DOHH2 (cell line): ENCODE measurements around the gene EML1.

ENCODE experiments used
- EZH2phosphoT487 ChIP-seq: fragments of 200-600 bp; sonication (generic); IDR thresholded peaks from 2 replicates; pipeline ENCODE4 v1.6.1; 2017; ENCODE audit warnings: borderline replicate concordance, mild to moderate bottlenecking, antibody characterized with exemption, low read length, moderate library complexity, mixed read lengths
- TF ChIP-seq, protein P1 (sequence below): fragments of 200-600 bp; sonication (generic); IDR thresholded peaks from one replicate; pipeline ENCODE4 v1.5.1; 2014; ENCODE audit warnings: antibody characterized with exemption, mild to moderate bottlenecking, low read depth, low read length; ENCODE audit not compliant: poor library complexity, severe bottlenecking

DNA sequence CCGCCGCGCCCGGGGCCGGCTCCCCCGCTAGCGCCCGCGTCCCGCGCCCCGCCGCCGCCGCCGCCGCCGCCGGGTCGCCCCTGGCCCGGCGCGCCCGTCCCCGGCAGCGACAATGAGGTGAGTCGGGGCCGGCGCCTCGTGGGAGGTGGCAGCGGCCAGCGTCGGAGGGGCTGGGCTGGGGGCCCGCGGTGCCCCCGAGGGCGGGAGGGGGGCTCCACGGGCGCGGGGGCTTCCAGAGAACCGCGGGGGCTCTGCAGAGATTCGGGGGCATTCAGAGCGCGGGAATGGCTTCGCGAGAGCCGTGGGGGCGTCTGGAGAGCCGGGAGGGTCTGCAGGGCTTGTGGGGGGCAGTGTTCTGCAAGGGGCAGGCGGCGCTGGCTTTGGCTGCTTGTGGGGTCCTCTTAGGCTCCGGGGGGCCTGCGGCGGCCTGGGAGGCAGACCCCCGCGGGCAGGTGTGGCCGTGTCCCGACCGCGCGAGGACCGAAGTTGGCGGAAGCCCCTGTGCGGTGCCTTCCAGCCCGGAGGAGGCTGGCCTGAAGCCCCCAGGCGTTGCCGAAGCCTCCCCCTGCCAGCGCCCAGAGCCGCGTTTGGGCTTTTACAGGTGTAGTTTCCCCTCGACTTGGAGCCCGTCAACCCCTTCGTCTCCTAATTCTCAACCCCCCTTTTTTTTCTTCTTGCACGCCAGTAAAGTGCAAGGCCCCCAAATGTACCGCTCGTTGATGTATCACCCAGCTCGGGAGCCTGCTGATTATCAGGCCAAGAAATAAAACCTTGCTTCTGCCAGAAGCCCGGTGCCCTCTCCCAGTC is 178.9 kb downstream of the EML1 start:
- TF ChIP-seq, protein P1, sequence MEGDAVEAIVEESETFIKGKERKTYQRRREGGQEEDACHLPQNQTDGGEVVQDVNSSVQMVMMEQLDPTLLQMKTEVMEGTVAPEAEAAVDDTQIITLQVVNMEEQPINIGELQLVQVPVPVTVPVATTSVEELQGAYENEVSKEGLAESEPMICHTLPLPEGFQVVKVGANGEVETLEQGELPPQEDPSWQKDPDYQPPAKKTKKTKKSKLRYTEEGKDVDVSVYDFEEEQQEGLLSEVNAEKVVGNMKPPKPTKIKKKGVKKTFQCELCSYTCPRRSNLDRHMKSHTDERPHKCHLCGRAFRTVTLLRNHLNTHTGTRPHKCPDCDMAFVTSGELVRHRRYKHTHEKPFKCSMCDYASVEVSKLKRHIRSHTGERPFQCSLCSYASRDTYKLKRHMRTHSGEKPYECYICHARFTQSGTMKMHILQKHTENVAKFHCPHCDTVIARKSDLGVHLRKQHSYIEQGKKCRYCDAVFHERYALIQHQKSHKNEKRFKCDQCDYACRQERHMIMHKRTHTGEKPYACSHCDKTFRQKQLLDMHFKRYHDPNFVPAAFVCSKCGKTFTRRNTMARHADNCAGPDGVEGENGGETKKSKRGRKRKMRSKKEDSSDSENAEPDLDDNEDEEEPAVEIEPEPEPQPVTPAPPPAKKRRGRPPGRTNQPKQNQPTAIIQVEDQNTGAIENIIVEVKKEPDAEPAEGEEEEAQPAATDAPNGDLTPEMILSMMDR, result no peak
- no peak for TF ChIP-seq EZH2phosphoT487
